Choroid plexus epithelial cell (primary cell): Measurements from ENCODE around the gene POLR3K.

Source experiments
- DNase-seq: peaks from one replicate; pipeline ENCODE4 v3.0.0-alpha.2; 2010; ENCODE audit warnings: low read depth
- H3K4me3 ChIP-seq: 2 replicates; pipeline ENCODE4 v1.5.1; 2011; ENCODE audit warnings: low read depth, mild to moderate bottlenecking, control low read depth, low read length, moderate library complexity
- TF ChIP-seq, protein P1 (sequence below): conservative IDR thresholded peaks from 2 replicates; pipeline ENCODE4 v1.5.1; 2011; ENCODE audit warnings: low read depth, mild to moderate bottlenecking, control low read depth, inconsistent platforms, low read length, moderate library complexity

The POLR3K gene

DNA sequence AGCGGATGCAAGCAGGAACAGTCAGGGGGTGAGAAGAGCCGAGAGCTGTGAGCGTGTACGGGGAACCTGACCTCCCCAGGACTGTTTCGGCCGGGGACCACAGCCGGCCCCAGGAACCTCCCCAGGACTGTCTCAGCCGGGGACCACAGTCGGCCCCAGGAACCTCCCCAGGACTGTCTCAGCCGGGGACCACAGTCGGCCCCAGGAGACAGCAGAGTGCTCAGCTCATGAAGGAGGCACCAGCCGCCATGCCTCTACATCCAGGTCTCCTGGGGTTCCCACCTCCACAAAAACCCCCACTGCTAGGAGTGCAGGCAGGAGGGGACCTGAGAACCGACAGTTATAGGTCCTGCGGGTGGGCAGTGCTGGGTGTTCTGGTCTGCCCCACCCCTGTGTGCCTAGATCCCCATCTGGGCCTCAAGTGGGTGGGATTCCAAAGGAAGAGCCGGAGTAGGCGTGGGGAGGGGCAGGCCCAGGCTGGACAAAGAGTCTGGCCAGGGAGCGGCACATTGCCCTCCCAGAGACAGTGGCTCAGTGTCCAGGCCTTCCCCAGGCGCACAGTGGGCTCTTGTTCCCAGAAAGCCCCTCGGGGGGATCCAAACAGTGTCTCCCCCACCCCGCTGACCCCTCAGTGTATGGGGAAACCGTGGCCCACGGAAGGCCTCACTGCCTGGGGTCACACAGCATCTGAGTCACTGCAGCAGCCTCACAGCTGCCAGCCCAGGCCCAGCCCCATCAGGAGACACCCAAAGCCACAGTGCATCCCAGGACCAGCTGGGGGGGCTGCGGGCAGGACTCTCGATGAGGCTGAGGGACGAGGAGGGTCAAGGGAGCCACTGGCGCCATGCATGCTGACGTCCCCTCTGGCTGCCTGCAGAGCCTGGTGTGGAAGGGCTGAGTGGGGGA lies 14.7 kb upstream of the POLR3K start:
- peak; percentile 42 for DNase-seq
- TF ChIP-seq, protein P1, sequence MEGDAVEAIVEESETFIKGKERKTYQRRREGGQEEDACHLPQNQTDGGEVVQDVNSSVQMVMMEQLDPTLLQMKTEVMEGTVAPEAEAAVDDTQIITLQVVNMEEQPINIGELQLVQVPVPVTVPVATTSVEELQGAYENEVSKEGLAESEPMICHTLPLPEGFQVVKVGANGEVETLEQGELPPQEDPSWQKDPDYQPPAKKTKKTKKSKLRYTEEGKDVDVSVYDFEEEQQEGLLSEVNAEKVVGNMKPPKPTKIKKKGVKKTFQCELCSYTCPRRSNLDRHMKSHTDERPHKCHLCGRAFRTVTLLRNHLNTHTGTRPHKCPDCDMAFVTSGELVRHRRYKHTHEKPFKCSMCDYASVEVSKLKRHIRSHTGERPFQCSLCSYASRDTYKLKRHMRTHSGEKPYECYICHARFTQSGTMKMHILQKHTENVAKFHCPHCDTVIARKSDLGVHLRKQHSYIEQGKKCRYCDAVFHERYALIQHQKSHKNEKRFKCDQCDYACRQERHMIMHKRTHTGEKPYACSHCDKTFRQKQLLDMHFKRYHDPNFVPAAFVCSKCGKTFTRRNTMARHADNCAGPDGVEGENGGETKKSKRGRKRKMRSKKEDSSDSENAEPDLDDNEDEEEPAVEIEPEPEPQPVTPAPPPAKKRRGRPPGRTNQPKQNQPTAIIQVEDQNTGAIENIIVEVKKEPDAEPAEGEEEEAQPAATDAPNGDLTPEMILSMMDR, result no peak
- H3K4me3 ChIP-seq, result no peak overlapping the region

DNA sequence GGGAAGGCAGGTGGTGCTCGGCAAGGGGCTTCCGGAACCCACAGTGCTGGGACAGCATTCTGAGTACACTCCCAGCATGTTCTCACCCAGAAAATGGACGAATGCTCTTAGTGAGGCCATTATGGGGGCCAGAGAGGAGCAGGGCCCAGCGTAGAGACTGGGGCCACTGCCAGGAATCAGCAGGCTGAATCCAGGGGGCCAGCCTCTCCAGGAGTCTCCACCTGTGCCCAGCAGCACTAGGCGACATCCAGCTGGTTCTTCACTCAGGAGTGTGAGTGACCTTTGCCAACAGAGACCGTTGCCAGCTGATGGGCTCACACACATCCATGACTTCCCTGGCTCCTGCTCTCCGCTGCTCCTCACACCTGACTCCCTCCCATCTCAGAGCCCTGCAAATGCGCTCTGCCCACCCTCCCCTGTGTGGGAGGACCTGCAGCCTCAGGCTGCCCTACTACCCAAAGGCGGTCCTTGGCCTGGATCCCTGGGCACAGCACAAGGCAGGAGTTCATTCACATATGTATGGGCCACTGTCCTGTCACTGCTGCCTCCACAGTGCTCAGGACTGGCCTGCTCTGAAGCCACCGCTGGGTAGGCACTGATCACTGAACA lies 13.9 kb upstream of the POLR3K start:
- no peak overlapping the region for H3K4me3 ChIP-seq
- no peak for DNase-seq
- TF ChIP-seq, protein P1, result no peak

DNA sequence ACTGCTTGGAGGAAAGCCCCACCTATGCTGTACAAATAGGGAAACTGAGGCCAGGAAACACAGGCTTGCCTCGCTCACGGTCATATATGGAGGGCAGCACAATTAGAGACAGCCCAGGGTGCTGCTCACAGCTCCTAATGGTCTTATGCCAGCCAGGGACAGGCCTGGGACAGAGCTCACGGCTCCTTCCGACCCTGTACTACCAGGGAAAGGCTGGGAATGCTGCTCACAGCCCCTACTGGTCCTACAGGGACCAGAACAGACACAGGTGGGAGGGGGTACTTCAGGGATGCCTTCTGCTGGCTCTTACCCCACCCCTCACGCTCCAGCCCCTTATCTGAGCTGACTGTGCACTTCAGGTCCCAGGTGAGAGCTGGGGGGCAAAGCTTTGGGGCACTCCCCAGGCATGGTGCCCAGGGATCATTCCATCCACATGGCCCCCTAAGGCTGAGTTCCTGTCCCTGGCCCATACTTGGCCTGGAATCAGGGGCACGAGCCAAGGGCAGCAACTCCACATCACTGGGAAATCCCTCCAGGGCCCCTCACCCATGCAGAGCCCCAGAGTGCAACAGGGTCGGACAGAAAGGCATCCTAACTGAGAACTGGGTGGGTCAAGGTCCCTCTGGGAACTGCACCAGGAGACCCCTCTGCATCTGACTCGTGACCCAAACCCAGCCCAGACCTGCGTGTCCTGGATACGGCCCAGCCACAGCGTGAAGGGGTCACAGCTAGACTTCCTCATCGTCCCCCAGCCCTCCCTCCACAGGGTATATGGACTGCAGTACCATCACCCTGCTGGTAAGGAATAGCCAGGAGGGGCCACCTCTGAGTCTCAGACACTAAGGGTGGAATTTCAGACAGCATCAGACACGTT lies 13.1 kb upstream of the POLR3K start:
- TF ChIP-seq, protein P1, result no peak
- no peak for DNase-seq
- no peak overlapping the region for H3K4me3 ChIP-seq

DNA sequence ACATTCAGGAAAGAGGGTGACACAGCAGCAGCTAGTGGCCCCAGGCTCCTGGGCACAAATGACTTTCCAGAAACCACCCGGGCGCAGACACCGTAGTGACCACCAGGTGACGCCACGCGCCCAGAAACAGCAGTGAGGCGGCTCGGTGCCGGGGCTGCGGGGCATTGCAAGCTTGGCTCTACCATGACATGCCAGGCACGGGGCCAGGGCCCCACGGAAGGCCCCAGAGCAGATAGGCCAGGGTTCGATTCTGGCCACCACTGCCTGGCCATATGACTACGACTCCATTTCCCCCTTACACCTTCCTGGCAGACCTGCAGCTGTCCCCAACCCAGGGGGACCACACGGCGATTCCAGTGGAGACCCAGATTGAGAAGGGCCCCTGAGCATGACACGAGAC lies 12.3 kb upstream of the POLR3K start:
- DNase-seq, result peak; percentile 74
- TF ChIP-seq, protein P1, result peak; percentile 94

DNA sequence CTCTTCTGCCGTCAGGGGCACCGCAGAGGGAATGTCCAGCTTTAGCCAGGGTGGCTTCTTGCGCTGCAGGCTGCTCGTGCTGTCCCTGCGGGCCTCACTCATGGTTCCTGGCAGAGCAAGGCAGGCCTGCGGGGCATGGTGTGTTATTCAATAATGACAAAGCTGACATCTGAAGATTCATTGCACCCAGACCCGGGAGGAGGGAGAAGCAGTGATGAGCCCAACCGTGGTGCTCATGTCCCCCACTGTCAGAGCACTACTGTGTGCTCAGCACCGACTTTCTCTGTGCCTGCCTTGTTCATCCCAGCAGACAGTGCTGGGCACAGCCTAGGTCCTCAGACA lies 11.5 kb upstream of the POLR3K start:
- no peak overlapping the region for H3K4me3 ChIP-seq
- TF ChIP-seq, protein P1, result no peak
- DNase-seq, result no peak

More for the DNA sequence above, 12.3 kb upstream of the POLR3K start:
- no peak overlapping the region for H3K4me3 ChIP-seq

DNA sequence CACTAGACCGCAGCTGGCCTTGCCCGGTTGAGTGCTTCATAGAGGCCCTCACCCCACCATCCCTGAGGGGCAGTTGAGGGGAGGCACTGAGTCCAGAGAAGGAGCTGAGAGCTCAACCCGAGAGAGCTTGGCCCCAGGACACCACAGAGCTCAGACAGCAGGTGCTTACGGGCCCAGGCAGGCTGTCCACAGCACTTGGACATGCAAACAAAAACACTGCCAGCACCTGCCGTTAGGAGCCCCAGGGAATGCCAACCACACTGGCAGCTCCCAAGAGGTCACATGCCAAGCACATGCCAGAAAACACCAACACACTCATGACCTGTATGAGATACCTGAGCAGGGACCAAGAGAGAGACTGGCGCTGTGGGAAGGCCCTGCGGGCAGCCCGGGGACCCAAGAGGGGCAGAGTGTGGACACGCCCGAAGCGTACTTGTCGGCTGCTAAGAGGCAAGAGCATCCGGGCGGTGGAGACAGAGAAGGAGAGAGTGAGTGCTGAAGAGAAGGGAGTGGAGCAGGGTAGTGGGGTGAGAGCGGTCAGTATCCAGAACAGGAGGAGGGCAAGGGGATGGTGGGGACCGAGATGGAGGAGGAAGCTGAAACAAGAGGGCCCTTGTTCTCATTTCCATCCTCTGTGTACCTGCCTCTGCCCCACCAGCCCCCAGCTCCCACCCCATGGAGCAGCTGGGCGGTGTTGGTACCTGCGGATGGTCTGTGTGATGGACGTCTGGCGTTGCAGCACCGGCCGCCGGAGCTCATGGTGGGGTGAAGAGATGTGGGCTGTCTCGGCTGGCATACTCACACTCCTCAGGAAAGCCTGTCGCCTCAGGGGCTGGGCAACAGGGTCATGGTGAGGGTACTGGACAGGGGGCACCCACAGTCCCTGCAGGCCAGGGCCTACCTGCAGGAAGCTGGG lies 10.8 kb upstream of the POLR3K start:
- TF ChIP-seq, protein P1, result no peak
- no peak for DNase-seq
- no peak overlapping the region for H3K4me3 ChIP-seq
